Stimulated activated CD8-positive, alpha-beta memory T cell treated with anti-CD3 and anti-CD28 coated beads, Interleukin-12 subunit alpha, Interleukin-12 subunit beta, amount 100 ng/mL, for 1 hour (primary cell): Measurements from ENCODE around the gene TERT.
"Not testable (repeated sequence)": the region's sequence is repeated elsewhere in the genome, so short reads cannot be mapped to it uniquely, and the experiment has no call there.

Experiments used
- DNase-seq: peaks from one replicate; pipeline ENCODE4 v3.0.0-alpha.2; 2020; ENCODE audit warnings: low read depth

The TERT gene

DNA sequence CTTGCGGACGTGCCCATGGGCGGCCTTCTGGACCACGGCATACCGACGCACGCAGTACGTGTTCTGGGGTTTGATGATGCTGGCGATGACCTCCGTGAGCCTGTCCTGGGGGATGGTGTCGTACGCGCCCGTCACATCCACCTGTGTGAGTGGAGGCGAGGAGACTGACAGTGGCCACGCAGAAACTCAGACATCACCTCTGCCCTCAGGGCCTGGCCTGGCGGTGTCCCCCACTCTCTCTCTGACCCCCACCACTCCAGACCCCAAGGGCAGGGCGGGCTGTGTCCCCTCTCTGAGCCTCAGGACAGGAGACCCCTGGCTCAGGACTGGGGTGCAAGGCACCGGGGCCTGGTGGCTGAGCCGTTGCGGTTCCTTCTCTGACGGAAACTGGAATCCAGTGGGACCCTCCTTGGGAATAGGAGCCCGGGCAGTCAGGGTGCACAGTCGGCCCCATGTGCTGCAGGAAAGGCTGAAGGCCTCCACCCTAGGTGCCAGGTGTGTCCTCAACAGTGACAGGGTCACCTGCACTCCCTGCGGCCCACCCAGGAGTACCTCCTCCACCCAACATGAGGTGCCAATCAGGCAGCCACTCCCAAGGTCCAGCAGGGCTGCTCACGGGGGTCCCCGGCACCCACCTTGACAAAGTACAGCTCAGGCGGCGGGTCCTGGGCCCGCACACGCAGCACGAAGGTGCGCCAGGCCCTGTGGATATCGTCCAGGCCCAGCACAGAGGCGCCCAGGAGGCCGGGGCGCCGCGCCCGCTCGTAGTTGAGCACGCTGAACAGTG lies 16.0 kb downstream of the TERT start:
- DNase-seq, result no peak

DNA sequence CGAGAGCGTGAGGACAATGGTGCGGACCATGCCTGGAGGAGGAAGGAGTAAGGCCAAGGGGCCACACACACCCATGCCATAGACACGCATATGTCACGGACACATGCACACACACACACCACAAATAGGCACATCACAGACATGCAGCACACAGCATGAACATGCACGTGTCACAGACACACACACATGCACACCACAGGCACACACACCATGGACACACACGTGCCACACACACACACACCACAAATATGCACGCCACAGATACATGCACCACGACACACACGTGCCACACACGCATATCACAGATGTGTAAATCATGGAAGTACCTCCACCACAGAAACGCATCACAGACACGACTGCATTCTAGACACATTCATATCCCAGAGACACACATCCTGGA lies 16.7 kb downstream of the TERT start:
- DNase-seq, result no peak

DNA sequence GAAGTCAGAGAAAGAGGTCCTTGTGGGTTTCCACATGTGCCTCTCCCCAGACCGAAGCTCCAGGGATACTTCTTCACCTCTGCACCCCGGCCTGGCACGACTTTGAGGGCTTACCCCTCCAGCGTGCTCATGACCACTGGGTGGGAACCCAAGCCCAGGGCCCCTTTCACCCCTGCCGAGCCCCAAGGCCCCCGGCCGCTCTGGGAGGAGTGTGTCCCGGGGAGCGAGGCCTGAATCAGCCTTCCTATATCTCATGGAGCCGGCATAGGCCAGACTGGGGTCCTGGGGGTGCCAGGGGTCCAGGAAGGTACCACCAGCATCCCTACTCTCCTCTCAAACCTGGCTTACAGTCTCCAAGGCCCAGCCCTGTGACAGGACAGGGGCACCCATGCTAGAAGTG lies 17.1 kb downstream of the TERT start:
- DNase-seq, result no peak

DNA sequence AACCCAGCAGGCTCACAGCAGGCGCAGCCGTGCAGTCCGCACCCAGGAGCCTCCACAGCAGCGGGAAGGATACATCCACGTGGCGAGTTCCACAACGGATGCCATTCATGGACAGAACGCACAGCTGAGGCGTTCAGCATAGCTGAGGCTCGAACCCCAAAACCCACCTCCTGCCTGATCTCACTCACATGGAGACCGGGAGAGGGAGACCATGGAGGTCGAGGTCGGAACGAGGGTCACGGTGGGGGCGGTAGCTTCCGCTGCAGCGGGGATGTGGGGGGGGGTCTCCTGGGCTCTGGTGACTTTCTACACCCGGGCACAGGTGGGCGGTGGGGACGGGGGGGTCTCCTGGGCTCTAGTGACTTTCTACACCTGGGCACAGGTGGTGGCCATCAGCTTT lies 17.5 kb downstream of the TERT start:
- DNase-seq, result no peak

DNA sequence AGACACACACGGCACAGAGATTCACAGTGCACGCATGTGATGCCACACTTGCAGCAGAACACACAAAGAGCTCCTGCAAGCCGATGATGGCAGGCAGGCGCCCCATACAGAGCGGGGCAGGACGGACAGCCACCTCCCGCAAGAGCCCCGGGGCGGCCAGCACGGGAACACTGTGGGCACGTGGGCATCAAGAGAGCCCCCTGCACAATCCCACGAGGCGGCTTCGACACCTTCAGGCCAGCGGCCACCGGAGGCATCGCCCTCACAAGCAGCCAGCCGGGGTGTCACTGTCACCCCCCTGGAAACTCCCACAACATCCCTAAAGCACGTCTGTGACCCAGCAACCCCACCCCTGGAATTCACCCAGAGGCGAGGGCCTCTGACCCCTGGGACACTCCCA lies 17.9 kb downstream of the TERT start:
- no peak for DNase-seq

DNA sequence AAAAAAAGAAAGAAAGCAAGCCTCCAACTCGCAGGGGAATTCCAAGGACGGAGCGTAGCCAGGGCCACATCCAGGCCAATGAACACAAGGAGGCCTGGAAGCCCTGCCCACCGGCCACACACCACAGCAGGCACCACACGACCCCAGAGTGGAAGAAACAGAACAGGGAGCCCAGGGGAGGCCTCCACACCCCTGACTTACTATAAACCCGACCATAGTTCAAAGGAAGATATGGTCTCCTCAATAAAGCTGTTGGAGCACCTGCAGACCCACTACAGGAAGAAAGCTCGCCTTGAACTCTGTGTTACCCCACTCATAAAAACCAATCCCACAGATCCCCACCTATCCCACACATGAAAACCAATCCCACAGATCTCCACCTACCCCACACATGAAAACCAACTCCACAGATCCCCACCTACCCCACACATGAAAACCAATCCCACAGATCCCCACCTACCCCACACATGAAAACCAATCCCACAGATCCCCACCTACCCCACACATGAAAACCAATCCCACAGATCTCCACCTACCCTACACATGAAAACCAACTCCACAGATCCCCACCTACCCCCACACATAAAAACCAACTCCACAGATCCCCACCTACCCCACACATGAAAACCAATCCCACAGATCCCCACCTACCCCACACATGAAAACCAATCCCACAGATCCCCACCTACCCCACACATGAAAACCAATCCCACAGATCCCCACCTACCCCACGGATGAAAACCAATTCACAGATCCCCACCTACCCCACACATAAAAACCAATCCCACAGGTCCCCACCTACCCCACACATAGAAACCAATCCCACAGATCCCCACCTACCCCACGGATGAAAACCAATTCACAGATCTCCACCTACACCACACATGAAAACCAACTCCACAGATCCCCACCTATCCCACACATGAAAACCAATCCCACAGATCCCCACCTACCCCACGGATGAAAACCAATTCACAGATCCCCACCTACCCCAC lies 19.2 kb downstream of the TERT start:
- not testable (repeated sequence) for DNase-seq

DNA sequence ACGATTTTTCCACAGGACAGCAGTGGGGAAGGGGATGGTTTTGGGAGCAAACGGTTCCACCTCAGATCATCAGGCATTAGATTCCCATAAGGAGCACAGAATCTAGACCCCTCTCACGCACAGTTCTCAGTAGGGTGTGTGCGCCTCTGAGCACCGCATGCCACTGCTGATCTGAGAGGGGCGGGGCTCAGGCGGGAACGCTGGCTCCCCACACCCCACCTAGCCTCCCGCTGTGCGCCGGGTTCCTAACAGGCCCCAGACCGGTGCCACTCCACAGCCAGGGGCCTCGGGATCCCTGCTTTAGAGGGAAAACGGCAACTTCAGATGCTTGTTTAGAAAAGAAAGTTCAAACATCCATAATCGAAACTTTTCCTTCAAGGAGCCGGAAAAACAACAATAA lies 20.4 kb downstream of the TERT start:
- DNase-seq, result no peak

DNA sequence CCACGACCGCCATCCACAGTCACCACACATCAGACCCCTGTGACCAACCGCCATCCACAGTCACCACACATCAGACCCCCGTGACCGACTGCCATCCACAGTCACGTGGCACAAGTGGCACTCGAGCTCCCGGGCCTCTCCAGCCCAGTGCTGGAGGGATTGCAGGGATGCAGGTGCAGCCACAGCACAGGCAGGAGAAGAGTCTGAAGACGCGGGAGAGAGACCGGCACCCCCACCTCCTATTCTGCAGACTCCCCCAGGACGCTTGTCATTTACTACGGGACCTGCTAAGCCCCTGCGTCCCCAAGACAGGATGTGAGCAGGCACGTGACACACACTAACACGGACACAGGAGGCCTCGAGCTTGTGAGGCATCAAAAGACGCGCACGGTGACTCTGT lies 21.1 kb downstream of the TERT start:
- no peak for DNase-seq

DNA sequence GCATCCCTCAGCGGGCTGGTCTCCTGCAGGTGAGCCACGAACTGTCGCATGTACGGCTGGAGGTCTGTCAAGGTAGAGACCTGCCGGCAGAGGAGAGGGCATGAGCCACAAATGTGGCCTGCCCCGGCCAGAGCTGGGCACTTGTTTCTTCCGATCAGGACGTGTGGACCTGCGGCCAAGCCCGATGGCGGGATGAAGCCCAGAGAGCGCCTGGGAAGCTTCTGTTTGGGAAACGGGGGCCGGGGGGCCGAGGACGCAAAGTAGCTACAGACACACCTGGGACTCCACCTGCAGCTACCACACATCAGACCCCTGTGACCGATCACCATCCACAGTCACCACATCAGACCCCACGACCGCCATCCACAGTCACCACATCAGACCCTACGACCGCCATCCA lies 22.7 kb downstream of the TERT start:
- DNase-seq, result no peak

DNA sequence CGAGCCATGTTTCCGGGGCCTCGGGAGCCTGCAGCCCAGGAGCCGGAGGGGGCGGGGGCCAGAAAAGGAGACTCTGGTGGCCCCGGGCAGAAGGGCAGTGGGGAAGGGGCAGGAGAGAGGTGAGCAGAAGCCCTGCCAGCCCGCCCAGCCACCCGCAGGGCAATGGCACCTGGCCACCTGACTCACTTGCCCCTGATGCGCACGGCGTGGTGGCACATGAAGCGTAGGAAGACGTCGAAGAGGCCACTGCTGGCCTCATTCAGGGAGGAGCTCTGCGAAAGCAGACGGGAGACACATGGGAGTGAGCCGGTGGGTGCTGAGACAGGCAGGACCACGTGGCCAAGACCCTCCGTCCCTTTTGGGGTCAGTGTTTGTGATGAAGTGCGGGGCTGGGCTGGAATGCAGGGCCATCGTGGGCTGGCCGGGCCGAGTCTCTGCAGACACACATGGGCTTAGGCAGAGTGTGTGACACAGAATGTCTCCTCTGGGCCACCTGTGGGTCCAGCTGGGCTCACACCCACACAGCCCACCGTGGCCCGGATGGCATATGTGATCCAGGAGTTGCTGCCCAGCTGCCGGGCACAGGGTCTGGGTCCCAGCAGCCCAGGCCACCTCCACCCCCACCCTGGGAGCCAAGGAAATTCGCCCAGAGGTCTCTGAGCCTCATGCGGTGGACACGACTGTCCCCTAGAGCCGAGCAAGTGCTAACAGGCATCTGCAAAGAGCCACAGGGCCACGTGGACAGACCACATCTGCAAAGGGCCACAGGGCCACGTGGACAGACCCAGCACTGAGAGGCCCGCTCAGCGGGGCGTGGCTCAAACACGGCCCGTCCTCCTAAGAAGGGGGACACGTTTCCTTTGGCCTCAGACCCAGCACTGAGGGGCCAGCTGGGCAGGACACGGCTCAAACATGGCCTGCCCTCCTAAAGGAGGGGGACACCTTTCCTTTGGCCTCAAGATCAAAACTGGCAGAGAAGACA lies 23.6 kb downstream of the TERT start:
- no peak for DNase-seq

DNA sequence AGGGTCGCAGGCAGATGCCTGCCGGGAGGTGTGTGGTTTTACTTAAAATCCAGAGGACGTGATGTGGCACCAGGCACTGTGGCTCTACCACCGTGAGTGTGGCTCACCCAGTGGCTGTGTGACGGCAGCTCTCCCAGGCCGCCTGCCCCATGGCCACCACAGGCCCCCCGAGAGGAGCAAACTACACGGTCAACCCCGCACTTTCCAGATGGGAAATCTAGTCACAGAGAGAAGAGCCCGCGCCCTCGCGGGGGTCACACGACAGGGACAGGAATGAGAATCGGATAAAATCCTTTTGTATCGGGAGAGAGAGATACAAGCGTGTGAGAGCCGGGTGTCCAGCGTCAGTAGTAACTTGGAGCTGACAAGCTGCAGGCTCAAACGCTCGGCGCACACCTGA lies 24.4 kb downstream of the TERT start:
- no peak for DNase-seq

DNA sequence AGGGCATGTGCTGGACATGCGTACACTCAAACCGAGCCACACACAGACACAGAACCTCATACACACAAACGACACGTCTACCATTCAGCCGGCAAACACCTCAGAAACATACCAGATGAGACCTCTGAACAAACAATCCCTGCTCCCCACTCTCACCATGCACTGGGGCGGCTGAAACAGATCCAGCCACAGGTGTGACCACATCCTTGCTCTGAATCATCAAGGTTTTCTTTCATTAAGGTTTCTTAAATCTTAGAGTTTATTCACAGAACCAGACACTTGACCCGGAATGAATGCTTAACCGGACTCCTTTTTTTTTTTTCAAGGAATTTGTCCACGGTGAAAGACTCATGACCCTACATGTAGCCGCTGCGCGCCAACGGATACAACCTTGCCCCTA lies 26.2 kb downstream of the TERT start:
- DNase-seq, result peak; percentile 30

DNA sequence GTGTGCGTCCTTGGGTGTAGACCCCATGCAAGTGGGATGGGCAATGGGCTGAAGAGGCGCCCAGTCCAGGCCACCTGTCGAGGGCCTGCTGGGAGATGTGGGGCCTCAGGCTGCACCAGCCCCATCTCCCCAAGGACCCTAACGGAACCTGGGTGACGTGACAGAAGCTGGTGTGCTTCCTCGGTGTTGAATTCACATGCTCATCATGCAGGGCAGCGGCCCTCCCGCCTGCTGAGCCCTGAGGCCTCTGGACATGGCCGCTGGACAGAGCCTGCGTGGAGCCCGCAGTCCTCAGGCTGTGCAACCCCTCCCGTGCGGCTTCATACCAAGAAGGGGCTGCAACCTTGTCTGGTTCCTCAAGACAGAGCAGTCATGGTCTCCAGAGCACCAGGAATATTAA lies 26.8 kb downstream of the TERT start:
- DNase-seq, result no peak

DNA sequence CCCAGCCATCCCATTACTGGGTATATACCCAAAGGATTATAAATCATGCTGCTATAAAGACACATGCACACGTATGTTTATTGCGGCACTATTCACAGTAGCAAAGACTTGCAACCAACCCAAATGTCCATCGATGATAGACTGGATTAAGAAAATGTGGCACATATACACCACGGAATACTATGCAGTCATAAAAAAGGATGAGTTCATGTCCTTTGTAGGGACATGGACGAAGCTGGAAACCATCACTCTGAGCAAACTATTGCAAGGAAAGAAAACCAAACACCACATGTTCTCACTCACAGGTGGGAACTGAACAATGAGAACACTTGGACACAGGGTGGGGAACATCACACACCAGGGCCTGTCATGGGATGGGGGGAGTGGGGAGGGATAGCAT lies 27.4 kb downstream of the TERT start:
- DNase-seq, result not testable (repeated sequence)

DNA sequence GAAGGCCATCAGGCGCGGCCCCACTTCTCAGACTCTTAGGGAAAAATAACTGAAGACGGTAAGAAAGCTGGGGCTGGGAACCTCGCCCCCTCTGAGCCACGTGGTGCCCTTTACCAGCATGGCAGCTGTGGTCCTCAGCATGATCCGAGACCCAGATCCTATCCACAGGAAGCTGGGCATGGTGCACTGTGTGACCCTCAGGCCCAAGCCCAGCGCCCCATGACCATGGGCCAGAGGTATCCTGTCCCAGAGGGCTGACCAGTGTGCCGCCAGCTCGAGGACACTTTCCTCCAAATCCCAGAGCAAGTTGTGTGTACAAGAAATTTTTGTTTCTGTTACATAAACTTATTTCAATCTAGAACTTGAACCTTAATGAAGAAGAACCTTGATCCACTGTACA lies 28.1 kb downstream of the TERT start:
- DNase-seq, result no peak

DNA sequence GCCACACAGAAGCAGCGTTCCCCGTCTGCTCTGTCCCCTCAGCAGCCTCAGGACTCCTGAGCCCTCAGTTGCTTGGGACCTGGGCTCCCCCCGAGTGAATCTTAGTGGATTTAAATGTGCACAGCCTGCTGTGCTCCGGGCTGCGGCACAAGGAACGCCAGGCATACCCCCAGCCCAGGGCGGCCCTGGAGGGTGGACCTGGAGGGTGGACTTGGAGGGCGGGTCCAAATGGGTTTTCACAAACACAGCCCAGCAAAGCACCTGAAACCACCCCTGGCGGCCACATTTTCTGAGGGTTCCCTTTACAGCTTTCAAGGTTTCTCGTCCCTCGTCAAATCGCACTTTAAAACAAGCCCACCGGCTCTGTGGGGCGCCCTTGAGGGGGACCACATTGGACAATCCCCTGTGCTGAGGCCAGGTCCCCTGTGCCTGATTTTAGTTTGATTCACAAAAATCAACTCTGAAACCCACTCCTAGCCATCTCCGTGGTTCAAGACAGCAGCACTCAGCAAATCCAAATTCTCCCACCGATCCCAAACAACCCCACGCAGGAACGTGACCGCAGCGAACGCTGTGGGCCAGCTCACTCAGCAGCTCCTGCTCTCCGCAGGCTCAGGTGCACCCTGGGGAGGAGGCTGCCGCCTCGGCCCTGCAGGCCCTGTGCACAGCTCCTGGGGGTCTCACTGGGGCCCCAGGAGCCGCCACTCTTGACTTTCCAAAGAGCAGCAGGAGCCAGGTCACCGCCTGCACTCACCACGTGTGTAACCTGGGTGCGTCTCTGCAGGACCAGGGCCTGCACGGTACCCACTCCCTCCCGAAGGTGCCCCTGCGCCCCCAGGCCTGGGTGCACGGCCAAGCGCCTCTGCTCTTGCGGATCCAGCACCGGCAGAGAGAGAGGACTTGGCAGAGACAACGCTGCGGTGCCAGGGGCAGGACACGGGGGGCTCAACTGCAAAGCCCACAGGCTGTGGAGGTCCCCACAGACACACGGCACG lies 29.1 kb downstream of the TERT start:
- no peak for DNase-seq

DNA sequence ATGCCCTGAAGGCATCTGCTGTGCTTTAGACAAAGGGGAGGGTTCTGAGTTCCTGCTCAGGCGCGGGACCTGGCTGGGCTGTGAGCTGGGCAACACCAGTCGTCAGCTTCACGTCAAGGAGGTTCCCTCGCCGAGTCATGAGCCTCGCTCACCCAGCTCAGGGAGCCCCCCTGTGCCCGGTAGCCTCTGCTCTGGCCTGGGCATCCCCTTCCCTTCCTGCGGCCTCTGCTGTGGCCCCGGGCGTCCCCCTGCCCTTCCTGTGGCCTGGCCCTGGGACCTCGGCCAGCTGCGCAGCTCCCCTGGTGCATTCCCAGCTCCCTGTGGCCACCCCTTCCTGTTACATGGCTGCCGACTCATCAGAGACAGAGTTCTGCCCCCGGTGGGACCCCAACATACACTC lies 29.8 kb downstream of the TERT start:
- DNase-seq, result no peak

DNA sequence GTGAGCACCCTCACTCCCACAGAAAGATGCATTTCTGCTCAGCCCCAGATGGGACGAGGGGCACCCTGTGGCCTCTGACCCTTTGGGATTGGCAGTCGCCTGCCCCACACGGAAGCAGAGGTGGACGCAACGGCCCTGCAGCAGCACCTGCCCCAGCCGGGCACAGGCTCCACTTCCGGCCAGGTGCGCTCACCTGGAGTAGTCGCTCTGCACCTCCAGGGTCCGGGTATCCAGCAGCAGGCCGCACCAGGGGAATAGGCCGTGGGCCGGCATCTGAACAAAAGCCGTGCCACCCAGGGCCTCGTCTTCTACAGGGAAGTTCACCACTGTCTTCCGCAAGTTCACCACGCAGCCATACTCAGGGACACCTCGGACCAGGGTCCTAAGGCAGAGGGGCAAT lies 30.7 kb downstream of the TERT start:
- no peak for DNase-seq

DNA sequence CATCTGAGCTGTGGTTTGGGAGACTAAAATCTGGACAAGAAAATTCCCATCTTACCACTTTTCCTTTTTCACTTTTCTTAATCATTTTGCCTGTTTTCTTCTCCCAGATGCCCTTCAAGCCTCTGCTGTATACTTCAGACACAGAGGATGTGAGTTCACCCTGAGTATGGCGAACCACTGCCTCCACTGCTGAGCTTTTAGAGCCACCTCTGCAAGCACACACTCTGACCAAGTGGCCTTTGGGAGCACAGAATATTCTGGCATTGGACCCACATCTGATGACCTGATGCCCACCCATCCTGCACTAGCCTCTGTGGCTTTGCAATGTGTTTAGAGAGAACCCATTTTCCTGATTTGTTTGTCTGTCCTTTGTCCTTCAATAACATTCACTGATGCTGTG lies 32.5 kb downstream of the TERT start:
- DNase-seq, result no peak

DNA sequence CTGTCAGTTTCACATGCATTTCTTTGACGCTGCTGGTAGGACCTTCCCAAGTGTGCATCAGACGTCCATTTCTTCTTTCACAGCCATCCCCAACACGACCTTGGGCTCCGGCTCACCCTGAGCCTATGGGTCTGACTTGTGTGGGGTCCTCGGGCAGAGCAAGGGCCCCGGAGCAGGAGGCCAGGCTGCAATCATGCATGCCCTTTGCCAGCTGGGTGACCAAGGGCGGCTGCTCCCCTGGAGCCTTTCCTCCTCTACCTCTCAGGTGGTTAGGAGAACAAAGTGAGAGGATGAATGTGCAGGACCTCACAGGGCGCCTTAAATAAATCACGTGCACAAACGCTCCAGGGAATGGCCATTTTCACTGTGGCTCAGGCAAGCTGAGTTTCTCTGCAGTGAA lies 33.2 kb downstream of the TERT start:
- no peak for DNase-seq
